22Rv1 (cell line): ENCODE measurements around the gene IGLL1.

Experiments
- CTCF ChIP-seq: fragments of 450-650 bp; IDR thresholded peaks from 2 replicates; pipeline ENCODE4 v1.5.1; 2017; ENCODE audit warnings: mild to moderate bottlenecking
- ZFX ChIP-seq: fragments of 450-650 bp; IDR thresholded peaks from 2 replicates; pipeline ENCODE4 v1.6.1; 2017; ENCODE audit warnings: antibody characterized with exemption, borderline replicate concordance

GRCh38 chr22:23530106-23530505, 50.0 kb downstream of the IGLL1 start:
- TF ChIP-seq CTCF, result no peak
- TF ChIP-seq ZFX, result no peak
